HepG2 (cell line): ENCODE data around the gene BHLHA9. TPM values are rescaled to one million over a fixed set of nuclear protein-coding genes. Genes with fewer than 3 reads are reported as not detected.
A peak's percentile ranks its signal among the peaks of the same experiment; 100 is the strongest.

Source experiments
- ATAD3A ChIP-seq: sonication (generic); formaldehyde crosslinking; IDR thresholded peaks from 2 replicates; pipeline ENCODE4 v1.4.0; 2020; ENCODE audit warnings: missing genetic modification reagents
- LBX2 ChIP-seq: sonication (generic); formaldehyde crosslinking; IDR thresholded peaks from 2 replicates; pipeline ENCODE4 v1.5.0; 2020; ENCODE audit warnings: missing genetic modification reagents, mild to moderate bottlenecking, borderline replicate concordance
- TBP ChIP-seq: sonication (generic); formaldehyde crosslinking; IDR thresholded peaks from 2 replicates; pipeline ENCODE4 v1.5.0; 2020; ENCODE audit warnings: missing genetic modification reagents
- TFE3 ChIP-seq: IDR thresholded peaks from 2 replicates; pipeline ENCODE4 v1.6.1; 2016
- ZBTB38 ChIP-seq: sonication (generic); formaldehyde crosslinking; IDR thresholded peaks from 2 replicates; pipeline ENCODE4 v1.5.1; 2020; ENCODE audit warnings: mild to moderate bottlenecking, missing genetic modification reagents
- ZFX ChIP-seq: sonication (generic); formaldehyde crosslinking; IDR thresholded peaks from 2 replicates; pipeline ENCODE4 v1.4.0; 2020; ENCODE audit warnings: mild to moderate bottlenecking, low read depth, missing genetic modification reagents, moderate library complexity
- ZNF232 ChIP-seq: sonication (generic); formaldehyde crosslinking; IDR thresholded peaks from 2 replicates; pipeline ENCODE4 v1.4.0; 2020; ENCODE audit warnings: missing genetic modification reagents, borderline replicate concordance
- ZNF282 ChIP-seq: fragments of 450-650 bp; IDR thresholded peaks from 2 replicates; pipeline ENCODE4 v1.6.1; 2018; ENCODE audit not compliant: partially characterized antibody
- ZNF580 ChIP-seq: IDR thresholded peaks from 2 replicates; pipeline ENCODE4 v1.6.1; 2016; ENCODE audit warnings: low read depth, borderline replicate concordance
- ZUFSP ChIP-seq: sonication (generic); formaldehyde crosslinking; IDR thresholded peaks from 2 replicates; pipeline ENCODE4 v1.9.0; 2021; ENCODE audit warnings: missing genetic modification reagents, mild to moderate bottlenecking, borderline replicate concordance
- polyA plus RNA-seq, 8 experiments: library from polyadenylated mRNA; depleted of rRNA in 3 of 8; stranded (reverse) in 7 of 8; unstranded in 1 of 8; fragments of >200 nt; fragmentation: Illumina TruSeq in 4 of 8; extraction: Trizol in 4 of 8; gene quantifications; 2 replicates each; pipeline versions ENCODE4 v1.2.1 to v1.2.3, GENCODE V29; 2011 to 2016; ENCODE audit warnings: low read depth in 4 of 8, missing spikeins in 1 of 8, mixed read lengths in 1 of 8; ENCODE audit not compliant: insufficient read depth in 1 of 8
- total RNA-seq, 5 experiments: library from RNA; depleted of rRNA; stranded (reverse); fragments of >200 nt; fragmentation: Illumina TruSeq; extraction: Trizol; gene quantifications; 2 replicates each; pipeline ENCODE4 v1.2.3, GENCODE V29; 2016; ENCODE audit warnings: low read depth in 1 of 5
- TF ChIP-seq, protein P1 (sequence below): sonication (generic); formaldehyde crosslinking; IDR thresholded peaks from one replicate; pipeline ENCODE4 v1.5.1; 2020; ENCODE audit warnings: mild to moderate bottlenecking, missing genetic modification reagents; ENCODE audit errors: not compliant biosample characterization

The BHLHA9 gene
- total and polyA plus RNA-seq, 2 of the 13 experiments (the other 11 are each of a cell fraction or from before 2014, with no cell fraction given), result not detected

GRCh38 chr17:1267471-1267943 lies 2.7 kb upstream of the BHLHA9 start (continued):
- TF ChIP-seq ZNF282 (no peak), ZBTB38 (CRISPR knock-in tag) (0 out of 2 replicates have a peak, but pooled peaks have one; percentile 37), ZUFSP (CRISPR knock-in tag) (no peak), LBX2 (CRISPR knock-in tag) (no peak), ZNF580 (CRISPR knock-in tag) (peak; percentile 18; the same call in 1 of the 2 replicates), TBP (CRISPR knock-in tag) (no peak), ATAD3A (CRISPR knock-in tag) (no peak), ZFX (peak; percentile 20; the same call in 1 of the 2 replicates), ZNF232 (CRISPR knock-in tag) (no peak), TFE3 (CRISPR knock-in tag) (no peak)
- TF ChIP-seq, protein P1, sequence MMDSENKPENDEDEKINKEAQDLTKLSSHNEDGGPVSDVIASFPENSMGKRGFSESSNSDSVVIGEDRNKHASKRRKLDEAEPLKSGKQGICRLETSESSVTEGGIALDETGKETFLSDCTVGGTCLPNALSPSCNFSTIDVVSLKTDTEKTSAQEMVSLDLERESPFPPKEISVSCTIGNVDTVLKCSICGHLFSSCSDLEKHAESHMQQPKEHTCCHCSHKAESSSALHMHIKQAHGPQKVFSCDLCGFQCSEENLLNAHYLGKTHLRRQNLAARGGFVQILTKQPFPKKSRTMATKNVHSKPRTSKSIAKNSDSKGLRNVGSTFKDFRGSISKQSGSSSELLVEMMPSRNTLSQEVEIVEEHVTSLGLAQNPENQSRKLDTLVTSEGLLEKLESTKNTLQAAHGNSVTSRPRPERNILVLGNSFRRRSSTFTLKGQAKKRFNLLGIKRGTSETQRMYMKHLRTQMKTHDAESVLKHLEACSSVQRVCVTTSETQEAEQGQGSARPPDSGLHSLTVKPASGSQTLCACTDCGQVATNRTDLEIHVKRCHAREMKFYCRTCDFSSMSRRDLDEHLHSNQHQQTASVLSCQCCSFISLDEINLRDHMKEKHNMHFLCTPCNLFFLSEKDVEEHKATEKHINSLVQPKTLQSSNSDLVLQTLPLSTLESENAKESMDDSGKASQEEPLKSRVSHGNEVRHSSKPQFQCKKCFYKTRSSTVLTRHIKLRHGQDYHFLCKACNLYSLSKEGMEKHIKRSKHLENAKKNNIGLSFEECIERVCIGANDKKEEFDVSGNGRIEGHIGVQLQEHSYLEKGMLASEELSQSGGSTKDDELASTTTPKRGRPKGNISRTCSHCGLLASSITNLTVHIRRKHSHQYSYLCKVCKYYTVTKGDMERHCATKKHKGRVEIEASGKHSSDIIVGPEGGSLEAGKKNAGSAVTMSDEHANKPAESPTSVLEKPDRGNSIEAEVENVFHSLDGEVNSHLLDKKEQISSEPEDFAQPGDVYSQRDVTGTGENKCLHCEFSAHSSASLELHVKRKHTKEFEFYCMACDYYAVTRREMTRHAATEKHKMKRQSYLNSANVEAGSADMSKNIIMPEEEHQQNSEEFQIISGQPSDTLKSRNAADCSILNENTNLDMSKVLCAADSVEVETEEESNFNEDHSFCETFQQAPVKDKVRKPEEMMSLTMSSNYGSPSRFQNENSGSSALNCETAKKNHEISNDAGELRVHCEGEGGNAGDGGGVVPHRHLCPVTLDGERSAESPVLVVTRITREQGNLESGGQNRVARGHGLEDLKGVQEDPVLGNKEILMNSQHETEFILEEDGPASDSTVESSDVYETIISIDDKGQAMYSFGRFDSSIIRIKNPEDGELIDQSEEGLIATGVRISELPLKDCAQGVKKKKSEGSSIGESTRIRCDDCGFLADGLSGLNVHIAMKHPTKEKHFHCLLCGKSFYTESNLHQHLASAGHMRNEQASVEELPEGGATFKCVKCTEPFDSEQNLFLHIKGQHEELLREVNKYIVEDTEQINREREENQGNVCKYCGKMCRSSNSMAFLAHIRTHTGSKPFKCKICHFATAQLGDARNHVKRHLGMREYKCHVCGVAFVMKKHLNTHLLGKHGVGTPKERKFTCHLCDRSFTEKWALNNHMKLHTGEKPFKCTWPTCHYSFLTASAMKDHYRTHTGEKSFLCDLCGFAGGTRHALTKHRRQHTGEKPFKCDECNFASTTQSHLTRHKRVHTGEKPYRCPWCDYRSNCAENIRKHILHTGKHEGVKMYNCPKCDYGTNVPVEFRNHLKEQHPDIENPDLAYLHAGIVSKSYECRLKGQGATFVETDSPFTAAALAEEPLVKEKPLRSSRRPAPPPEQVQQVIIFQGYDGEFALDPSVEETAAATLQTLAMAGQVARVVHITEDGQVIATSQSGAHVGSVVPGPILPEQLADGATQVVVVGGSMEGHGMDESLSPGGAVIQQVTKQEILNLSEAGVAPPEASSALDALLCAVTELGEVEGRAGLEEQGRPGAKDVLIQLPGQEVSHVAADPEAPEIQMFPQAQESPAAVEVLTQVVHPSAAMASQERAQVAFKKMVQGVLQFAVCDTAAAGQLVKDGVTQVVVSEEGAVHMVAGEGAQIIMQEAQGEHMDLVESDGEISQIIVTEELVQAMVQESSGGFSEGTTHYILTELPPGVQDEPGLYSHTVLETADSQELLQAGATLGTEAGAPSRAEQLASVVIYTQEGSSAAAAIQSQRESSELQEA (CRISPR knock-in tag), result no peak
